DND-41 (cell line): ENCODE data around the gene UBXN1.

Source experiments
- ATAC-seq: fragments of 200-7000 bp; cut with Tn5 transposase; 3 replicates; pipeline ENCODE4 v1.9.1; 2021; ENCODE audit warnings: low read depth; ENCODE audit not compliant: insufficient read depth
- DNase-seq: peaks from one replicate; pipeline ENCODE4 v3.0.0-alpha.2; 2020
- H2AFZ ChIP-seq: 2 replicates; pipeline ENCODE4 v1.6.0; 2012; ENCODE audit warnings: low read depth, low read length
- H3K27ac ChIP-seq: 2 replicates; pipeline ENCODE4 v1.5.1; 2012; ENCODE audit warnings: low read length, inconsistent platforms
- H3K27me3 ChIP-seq: fragments of 200-600 bp; sonication (generic); 2 replicates; pipeline ENCODE4 v1.6.0; 2012; ENCODE audit warnings: low read length, mild to moderate bottlenecking, inconsistent platforms; ENCODE audit not compliant: insufficient read depth, poor library complexity
- H3K36me3 ChIP-seq: 2 replicates; pipeline ENCODE4 v1.5.1; 2012; ENCODE audit warnings: low read length, inconsistent platforms; ENCODE audit not compliant: insufficient read depth
- H3K4me1 ChIP-seq: 2 replicates; pipeline ENCODE4 v1.5.1; 2012; ENCODE audit warnings: mild to moderate bottlenecking, low read length; ENCODE audit not compliant: insufficient read depth
- H3K4me2 ChIP-seq: 2 replicates; pipeline ENCODE4 v1.6.0; 2012; ENCODE audit warnings: mild to moderate bottlenecking, moderate library complexity, low read length, inconsistent platforms; ENCODE audit not compliant: insufficient read depth
- H3K4me3 ChIP-seq, 2 experiments: fragments of 200-600 bp in 1 of 2; shearing (Covaris generic) in 1 of 2; 2 replicates each; pipeline ENCODE4 v1.5.1; 2012 to 2016; ENCODE audit warnings: inconsistent platforms in 2 of 2, low read length in 2 of 2, mild to moderate bottlenecking in 2 of 2, low read depth in 1 of 2, moderate library complexity in 1 of 2
- H3K79me2 ChIP-seq: 2 replicates; pipeline ENCODE4 v1.6.0; 2012; ENCODE audit warnings: low read length, inconsistent platforms; ENCODE audit not compliant: insufficient read depth
- H3K9ac ChIP-seq: 2 replicates; pipeline ENCODE4 v1.6.0; 2012; ENCODE audit warnings: low read depth, mild to moderate bottlenecking, inconsistent platforms, low read length, moderate library complexity
- H3K9me3 ChIP-seq: 2 replicates; pipeline ENCODE4 v1.5.1; 2012; ENCODE audit warnings: low read length, moderate library complexity, mild to moderate bottlenecking, inconsistent platforms; ENCODE audit not compliant: insufficient read depth, severe bottlenecking
- H4K20me1 ChIP-seq: 2 replicates; pipeline ENCODE4 v1.6.0; 2012; ENCODE audit warnings: low read length; ENCODE audit not compliant: insufficient read depth
- CTCF ChIP-seq: IDR thresholded peaks from 2 replicates; pipeline ENCODE4 v1.5.1; 2012; ENCODE audit warnings: borderline replicate concordance, low read length, moderate library complexity, mild to moderate bottlenecking; ENCODE audit not compliant: poor library complexity, severe bottlenecking; ENCODE audit errors: extremely low read depth
- EZH2 ChIP-seq: IDR thresholded peaks from 3 replicates; pipeline ENCODE4 v1.6.1; 2012; ENCODE audit warnings: borderline replicate concordance, low read depth, mild to moderate bottlenecking, moderate library complexity, low read length, inconsistent platforms; ENCODE audit not compliant: severe bottlenecking

The UBXN1 gene

GRCh38 chr11:62725646-62726045, 46.8 kb upstream of the UBXN1 start:
- Histone ChIP-seq H2AFZ (no peak overlapping the region), H3K4me3 (peak overlapping the region; percentile 74 to 93), H3K36me3 (peaks cover 64% of the 10 kb centered on the region), H3K27me3 (no peaks in the 10 kb centered on the region), H4K20me1 (peaks cover 40% of the 10 kb centered on the region), H3K79me2 (peaks cover 88% of the 10 kb centered on the region), H3K9me3 (no peaks in the 10 kb centered on the region), H3K27ac (peak overlapping the region; percentile 100), H3K4me1 (peaks cover 53% of the 10 kb centered on the region), H3K9ac (peak overlapping the region; percentile 94), H3K4me2 (peak overlapping the region; percentile 90)
- ATAC-seq: no peak
- DNase-seq: no peak
- TF ChIP-seq CTCF: no peak
- TF ChIP-seq EZH2: no peak

- no peak for DNase-seq
- Histone ChIP-seq H3K27me3 (no peaks in the 10 kb centered on the region), H3K4me3 (peak overlapping the region; percentile 74 to 93; a peak in 3 of 4 replicates), H3K79me2 (peaks cover 88% of the 10 kb centered on the region), H2AFZ (no peak overlapping the region), H3K9ac (peak overlapping the region; percentile 94), H3K27ac (no peak overlapping the region; the same call in 1 of the 2 replicates), H4K20me1 (peaks cover 37% of the 10 kb centered on the region), H3K36me3 (peaks cover 73% of the 10 kb centered on the region), H3K4me1 (peaks cover 40% of the 10 kb centered on the region), H3K9me3 (no peaks in the 10 kb centered on the region), H3K4me2 (peak overlapping the region; percentile 90)
- no peak for ATAC-seq
- TF ChIP-seq EZH2: no peak
Observed at GRCh38 chr11:62724171-62724570, 45.3 kb upstream of the UBXN1 start.

- Histone ChIP-seq H3K79me2 (peaks cover 97% of the 10 kb centered on the region), H3K27me3 (no peaks in the 10 kb centered on the region), H2AFZ (no peak overlapping the region), H3K4me3 (no peak overlapping the region), H3K4me2 (peak overlapping the region; percentile 13; the same call in 1 of the 2 replicates), H3K9me3 (no peaks in the 10 kb centered on the region), H3K4me1 (peaks cover 49% of the 10 kb centered on the region), H3K36me3 (peaks cover 94% of the 10 kb centered on the region), H3K27ac (no peak overlapping the region), H4K20me1 (peaks cover 37% of the 10 kb centered on the region), H3K9ac (no peak overlapping the region)
- no peak for DNase-seq
- ATAC-seq: no peak
- peak; percentile 30 for TF ChIP-seq CTCF
- TF ChIP-seq EZH2: no peak
Observed at GRCh38 chr11:62721994-62722393, 43.1 kb upstream of the UBXN1 start.

- Histone ChIP-seq H3K4me1 (peaks cover 36% of the 10 kb centered on the region), H2AFZ (no peak overlapping the region), H4K20me1 (peaks cover 16% of the 10 kb centered on the region; the same call in 1 of the 2 replicates), H3K9ac (no peak overlapping the region), H3K4me3 (no peak overlapping the region), H3K36me3 (peaks cover 98% of the 10 kb centered on the region), H3K9me3 (no peaks in the 10 kb centered on the region), H3K27ac (no peak overlapping the region), H3K4me2 (no peak overlapping the region), H3K79me2 (peaks cover 96% of the 10 kb centered on the region), H3K27me3 (no peaks in the 10 kb centered on the region)
- no peak for DNase-seq
- no peak for TF ChIP-seq EZH2
- no peak for TF ChIP-seq CTCF
- no peak for ATAC-seq
Observed at GRCh38 chr11:62719302-62719978, 40.6 kb upstream of the UBXN1 start.
